G401 (cell line): ENCODE measurements around the gene ZNF12. TPM values are rescaled to one million over a fixed set of nuclear protein-coding genes. Genes with fewer than 3 reads are reported as not detected.
A peak's percentile ranks its signal among the peaks of the same experiment; 100 is the strongest.
"Not testable (repeated sequence)": the region's sequence is repeated elsewhere in the genome, so short reads cannot be mapped to it uniquely, and the experiment has no call there.

Experiments
- DNase-seq: peaks from one replicate; pipeline ENCODE4 v3.0.0-alpha.2; 2015; ENCODE audit warnings: low spot score
- in situ Hi-C: cut with HindIII; loops from 2 replicates; pipeline ENCODE4 v1.10.0; 2016; ENCODE audit warnings: low sequenced_read_pairs, mixed read lengths
- total RNA-seq: library from RNA; depleted of rRNA; stranded (reverse); fragments of >200 nt; shearing (Covaris generic); gene quantifications from 2 replicates; pipeline ENCODE4 v1.2.3, GENCODE V29; 2014

The ZNF12 gene
- total RNA-seq, 1 experiment from 2014 or later: 12.8 TPM

DNA sequence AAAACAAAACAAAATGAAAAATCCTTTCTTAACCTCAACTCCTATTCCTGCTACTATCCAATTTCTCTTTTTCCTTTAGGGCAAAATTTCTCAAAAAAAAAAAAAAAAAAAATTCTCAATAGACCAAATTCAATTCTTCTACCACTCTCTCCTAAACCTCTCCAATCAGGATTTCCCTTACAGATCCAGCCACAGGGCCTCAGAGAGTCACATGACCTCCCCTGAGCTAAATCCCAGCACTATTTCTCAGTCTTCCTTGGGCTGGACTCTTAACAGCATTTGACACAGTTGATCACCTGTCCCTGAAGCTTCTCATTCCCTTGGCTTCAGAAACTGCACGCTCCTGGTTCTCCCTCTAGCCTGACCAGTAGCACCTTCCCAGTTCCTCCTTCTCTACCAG is 4.9 kb downstream of the ZNF12 start:
- in situ Hi-C loops: no loop called here
- peak; percentile 2 for DNase-seq

GRCh38 chr7:6700793-6701192 is 6.0 kb downstream of the ZNF12 start:
- in situ Hi-C loops: no loop called here

GRCh38 chr7:6691609-6692106 is 15.1 kb downstream of the ZNF12 start:
- no peak for DNase-seq
- in situ Hi-C loops: no loop called here

More at GRCh38 chr7:6700793-6701192, 6.0 kb downstream of the ZNF12 start:
- DNase-seq: no peak

DNA sequence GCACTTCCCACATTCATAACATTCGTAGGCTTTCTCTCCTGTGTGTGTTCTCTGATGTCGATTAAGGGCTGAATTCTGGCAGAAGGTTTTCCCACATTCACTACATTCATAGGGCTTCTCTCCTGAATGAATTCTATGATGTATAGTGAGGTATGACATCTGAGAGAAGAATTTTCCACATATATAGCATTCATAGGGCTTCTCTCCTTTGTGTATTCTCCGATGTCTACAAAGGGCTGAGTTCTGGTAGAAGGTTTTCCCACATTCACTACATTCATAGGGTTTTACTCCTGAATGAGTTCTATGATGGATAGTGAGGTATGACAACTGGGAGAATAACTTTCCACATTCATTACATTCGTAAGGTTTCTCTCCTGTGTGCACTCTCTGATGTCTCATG is 15.6 kb downstream of the ZNF12 start:
- in situ Hi-C loops: no loop called here
- DNase-seq: no peak

DNA sequence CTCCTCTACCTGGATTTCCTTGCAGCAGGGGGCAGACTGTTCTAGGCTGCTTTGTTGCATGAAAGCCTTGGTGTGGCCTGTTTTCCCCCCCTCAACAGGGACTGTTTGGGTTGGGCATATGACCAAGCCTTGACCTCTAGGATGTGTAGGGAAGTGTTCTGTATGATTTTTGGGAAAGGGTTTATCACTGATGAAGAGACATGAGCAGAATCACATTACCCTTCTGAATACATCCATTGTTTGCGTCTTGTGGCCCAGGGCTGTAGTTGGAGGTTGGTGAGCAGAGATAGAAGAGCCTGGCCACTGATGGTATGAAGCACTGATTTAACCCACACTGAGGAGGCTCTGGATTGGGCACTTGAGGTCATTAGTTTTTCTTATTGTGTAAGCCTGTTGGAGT is 26.6 kb downstream of the ZNF12 start:
- no peak for DNase-seq
- in situ Hi-C loops: no loop called here

- DNase-seq: no peak
- in situ Hi-C loops: no loop called here
These were observed 30.8 kb downstream of the ZNF12 start for GRCh38 chr7:6675807-6676405.

- in situ Hi-C loops: not testable (repeated sequence)
These were observed 35.9 kb downstream of the ZNF12 start for GRCh38 chr7:6670851-6671250.

DNA sequence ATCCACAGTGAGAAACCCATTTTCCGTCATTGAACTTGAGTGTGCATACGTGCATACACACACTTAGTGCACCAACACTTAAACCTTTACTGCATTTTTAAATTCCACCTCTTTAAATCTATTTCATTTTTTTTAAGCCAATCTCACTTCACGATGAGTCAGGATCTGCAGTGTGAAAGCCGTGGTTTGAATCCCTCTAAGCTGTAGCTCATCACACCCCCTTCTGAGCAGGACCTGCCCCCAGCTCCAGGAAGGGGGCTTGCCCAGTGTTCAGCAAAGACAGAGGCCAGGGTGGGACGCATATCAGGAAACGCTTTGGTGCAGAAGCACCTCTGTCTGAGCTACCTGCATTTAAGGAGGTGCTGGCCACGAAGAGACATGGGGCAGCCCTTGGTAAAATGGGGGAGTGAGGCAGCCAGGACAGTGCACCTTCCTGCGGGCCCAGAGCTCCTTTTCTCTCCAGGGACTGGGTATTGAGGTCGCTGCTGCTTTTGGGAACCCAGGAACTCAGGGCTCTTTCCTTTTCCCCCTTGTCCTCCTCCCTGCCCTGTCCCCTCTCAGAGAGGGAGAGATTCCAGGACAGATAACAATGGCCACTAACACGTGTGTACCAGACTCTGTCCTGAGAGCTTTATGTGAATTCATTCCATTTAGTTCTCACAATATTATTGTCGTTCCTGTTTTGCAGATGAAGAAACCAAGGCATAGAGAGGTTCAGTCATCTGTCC is 48.0 kb downstream of the ZNF12 start:
- in situ Hi-C loops: no loop called here
- no peak for DNase-seq

More at GRCh38 chr7:6670851-6671250, 35.9 kb downstream of the ZNF12 start:
- not testable (repeated sequence) for DNase-seq

- in situ Hi-C loops: no loop called here
- no peak for DNase-seq
These were observed 50.3 kb downstream of the ZNF12 start for GRCh38 chr7:6656413-6656812.

GRCh38 chr7:6655636-6656385 is 50.9 kb downstream of the ZNF12 start:
- DNase-seq: no peak
- in situ Hi-C loops: no loop called here

DNA sequence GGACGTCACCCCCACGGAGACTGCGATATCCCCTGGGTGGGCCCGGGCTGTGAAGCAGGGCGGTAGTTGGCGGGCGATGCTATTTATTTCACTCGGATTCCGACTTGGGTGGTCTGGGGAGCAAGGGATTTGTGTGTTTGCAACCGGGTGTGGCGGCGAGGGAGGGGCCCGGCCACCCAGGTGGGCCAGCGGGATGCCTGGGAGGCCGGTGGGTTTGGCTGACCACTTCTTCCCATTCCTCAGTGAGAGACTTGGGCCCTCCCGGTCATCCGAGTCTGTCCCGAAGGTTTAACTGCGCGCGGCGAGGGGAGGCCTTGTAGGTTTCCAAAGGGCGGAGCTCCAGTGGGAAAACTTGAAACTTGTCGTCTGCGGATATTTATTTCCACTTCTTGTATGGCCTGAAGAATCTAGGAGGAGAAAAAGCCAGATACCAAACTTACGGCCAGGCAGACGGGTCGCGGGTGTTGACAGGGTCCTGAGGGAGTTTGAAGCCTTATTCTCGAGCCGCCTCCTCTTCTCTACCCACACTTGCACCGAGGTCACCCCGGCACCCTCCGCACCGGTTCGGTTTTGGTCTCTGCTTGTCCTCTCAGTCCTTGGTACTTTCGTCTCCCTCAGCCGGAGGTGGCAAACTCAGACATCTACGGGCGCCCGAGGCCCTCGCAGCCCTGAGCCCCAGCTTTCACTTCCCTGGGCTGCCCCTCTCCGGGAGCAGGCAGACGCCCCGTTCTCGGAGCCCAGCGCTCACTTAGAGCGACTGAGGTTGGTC is 51.7 kb downstream of the ZNF12 start:
- no peak for DNase-seq
- in situ Hi-C loops: no loop called here

DNA sequence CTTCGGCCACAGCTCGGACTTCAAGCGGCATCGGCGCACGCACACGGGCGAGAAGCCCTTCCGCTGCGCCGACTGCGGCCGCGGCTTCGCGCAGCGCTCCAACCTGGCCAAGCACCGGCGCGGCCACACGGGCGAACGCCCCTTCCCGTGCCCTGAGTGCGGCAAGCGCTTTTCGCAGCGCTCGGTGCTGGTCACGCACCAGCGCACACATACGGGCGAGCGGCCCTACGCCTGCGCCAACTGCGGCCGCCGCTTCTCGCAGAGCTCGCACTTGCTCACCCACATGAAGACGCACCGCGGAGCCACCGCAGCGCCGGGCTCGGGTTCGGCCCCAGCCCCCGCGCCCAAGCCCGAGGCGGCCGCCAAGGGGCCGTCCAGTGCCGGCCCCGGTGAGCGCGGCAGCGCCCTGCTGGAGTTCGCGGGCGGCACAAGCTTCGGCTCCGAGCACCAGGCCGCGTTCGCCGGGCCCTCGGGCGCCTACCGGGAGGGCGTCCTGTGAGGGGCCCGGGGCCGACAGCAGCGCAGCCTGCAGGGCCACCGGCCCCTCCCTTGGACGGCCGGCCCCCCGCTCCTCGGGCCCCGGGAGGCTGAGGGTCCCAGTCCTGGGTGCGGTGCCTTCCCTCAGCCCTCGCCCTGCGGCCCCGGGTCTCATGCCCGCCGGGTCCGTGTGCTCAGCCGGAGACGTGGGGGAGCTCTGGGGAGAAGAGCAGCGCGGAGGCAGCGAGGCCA is 52.5 kb downstream of the ZNF12 start:
- no peak for DNase-seq
- in situ Hi-C loops: no loop called here

- no peak for DNase-seq
- in situ Hi-C loops: no loop called here
These were observed 53.4 kb downstream of the ZNF12 start for GRCh38 chr7:6653071-6654003.

DNA sequence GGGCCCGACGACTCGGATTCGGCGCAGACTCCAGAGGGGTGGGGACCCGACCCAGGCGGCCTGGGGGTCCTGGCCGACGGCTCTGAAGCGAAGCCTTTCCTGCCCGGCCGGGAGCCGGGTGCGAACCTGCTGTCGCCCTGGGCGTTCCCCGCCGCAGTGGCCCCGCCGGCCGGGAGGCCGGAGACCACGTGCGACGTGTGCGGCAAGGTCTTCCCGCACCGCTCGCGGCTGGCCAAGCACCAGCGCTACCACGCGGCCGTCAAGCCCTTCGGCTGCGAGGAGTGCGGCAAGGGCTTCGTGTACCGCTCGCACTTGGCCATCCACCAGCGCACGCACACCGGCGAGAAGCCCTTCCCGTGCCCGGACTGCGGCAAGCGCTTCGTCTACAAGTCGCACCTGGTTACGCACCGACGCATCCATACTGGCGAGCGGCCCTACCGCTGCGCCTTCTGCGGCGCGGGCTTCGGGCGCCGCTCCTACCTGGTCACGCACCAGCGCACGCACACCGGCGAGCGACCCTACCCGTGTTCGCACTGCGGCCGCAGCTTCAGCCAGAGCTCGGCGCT is 54.2 kb downstream of the ZNF12 start:
- no peak for DNase-seq
- in situ Hi-C loops: no loop called here

DNA sequence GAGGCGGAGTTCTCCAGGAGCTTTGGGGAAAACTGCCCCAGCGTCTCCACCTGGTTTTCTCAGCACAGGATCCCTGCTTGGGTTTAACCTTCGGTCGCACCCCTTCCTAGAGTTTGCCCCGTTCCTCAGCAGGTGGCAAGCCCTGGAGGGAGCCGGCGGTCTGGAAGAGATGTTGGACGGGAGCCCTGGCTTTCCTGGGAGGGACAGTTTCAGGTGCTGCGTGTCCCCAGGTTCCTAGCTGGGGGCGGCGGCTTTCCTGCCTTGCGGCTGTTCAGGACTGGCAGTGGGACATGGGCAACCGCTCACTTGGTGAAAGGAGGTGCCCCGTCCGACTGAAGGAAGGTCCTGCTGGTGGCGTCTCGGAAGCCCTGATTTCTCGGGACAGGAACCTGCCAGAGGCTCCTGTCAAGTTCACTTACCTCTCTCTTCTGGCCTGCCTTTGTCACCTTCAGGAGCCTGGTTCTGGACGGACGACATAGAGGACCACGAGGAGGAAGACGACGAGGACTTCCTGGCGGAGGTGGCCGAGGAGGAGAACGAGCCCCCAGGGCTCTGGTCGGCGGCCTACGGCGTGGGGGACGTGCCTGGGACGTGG is 54.8 kb downstream of the ZNF12 start:
- in situ Hi-C loops: no loop called here
- DNase-seq: no peak

DNA sequence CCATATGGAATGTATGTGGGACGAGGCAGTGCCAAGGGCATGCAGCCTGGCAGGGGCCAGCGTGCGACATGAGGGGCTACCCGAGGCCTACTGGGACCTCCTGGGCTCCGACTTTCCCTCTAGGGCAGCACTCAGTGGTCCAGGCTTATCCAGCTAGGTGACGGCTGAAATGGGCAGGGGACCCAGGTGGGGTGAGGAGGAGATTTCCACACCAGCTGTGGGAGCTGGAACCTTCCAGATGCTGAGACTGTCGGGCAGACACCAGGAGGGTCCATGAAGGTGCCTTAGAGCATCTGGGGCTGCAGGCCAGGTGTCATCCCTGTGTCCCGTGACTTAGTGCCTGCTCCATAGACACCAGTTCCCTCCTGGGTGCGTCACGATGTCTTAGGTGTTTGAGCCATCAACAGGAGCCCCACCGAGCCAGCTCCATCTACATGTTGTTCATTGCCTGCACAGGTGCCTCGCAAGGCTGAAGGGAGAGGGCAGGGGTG is 56.2 kb downstream of the ZNF12 start:
- DNase-seq: no peak
- in situ Hi-C loops: no loop called here

DNA sequence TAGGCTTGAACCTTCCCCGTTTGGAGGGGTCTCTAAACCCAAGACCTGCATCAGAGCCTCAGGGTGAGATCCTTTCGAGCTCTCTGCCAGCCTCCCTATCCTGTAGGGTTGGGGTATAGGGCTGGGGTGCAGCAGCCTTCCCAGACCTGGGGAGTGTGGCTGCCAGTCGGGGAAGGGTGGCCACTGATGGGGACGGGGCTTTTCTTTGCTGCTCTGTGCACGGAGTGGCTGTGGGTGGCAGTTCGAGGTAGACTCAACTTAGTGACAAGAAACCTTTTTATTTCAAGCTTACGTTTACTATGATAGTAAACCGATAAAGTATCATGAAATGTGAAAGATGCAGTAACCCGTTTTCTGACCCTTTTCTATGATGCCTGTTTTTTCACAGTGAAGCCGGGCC is 56.7 kb downstream of the ZNF12 start:
- DNase-seq: no peak
- in situ Hi-C loops: no loop called here
